SK-N-MC (cell line): Measurements from ENCODE around the gene TMEM158.
A peak's percentile ranks its signal among the peaks of the same experiment; 100 is the strongest.

Source experiments
- DNase-seq: peaks from one replicate; pipeline ENCODE4 v3.0.0-alpha.2; 2011; ENCODE audit warnings: low read depth, low spot score
- H3K27ac ChIP-seq: fragments of 200-600 bp; sonication (generic); 2 replicates; pipeline ENCODE4 v1.5.1; 2016; ENCODE audit warnings: mixed run types
- H3K36me3 ChIP-seq: fragments of 200-600 bp; sonication (generic); 2 replicates; pipeline ENCODE4 v1.6.1; 2017; ENCODE audit warnings: antibody characterized with exemption, low read length, mixed read lengths; ENCODE audit not compliant: insufficient read depth
- H3K4me3 ChIP-seq: fragments of 200-600 bp; sonication (generic); 2 replicates; pipeline ENCODE4 v1.5.1; 2016
- H3K9ac ChIP-seq: fragments of 200-600 bp; sonication (generic); 2 replicates; pipeline ENCODE4 v1.8.0; 2017; ENCODE audit warnings: mixed run types, mixed read lengths; ENCODE audit not compliant: insufficient read length
- H3K9me3 ChIP-seq: fragments of 200-600 bp; sonication (generic); 2 replicates; pipeline ENCODE4 v1.6.1; 2017; ENCODE audit warnings: low read depth, mild to moderate bottlenecking, antibody characterized with exemption, low read length, moderate library complexity, mixed read lengths
- EZH2 ChIP-seq: fragments of 200-600 bp; sonication (generic); IDR thresholded peaks from one replicate; pipeline ENCODE4 v1.6.1; 2017; ENCODE audit warnings: antibody characterized with exemption
- FOXP2 ChIP-seq: optimal IDR thresholded peaks from 2 replicates; pipeline ENCODE3; 2011; ENCODE audit warnings: mild to moderate bottlenecking, moderate library complexity; ENCODE audit not compliant: insufficient read depth; ENCODE audit errors: extremely low read length, control extremely low read depth
- POLR2AphosphoS5 ChIP-seq: IDR thresholded peaks from 2 replicates; pipeline ENCODE4 v1.6.1; 2012; ENCODE audit warnings: mild to moderate bottlenecking, low read depth, low read length, borderline replicate concordance

TMEM158 gene

DNA sequence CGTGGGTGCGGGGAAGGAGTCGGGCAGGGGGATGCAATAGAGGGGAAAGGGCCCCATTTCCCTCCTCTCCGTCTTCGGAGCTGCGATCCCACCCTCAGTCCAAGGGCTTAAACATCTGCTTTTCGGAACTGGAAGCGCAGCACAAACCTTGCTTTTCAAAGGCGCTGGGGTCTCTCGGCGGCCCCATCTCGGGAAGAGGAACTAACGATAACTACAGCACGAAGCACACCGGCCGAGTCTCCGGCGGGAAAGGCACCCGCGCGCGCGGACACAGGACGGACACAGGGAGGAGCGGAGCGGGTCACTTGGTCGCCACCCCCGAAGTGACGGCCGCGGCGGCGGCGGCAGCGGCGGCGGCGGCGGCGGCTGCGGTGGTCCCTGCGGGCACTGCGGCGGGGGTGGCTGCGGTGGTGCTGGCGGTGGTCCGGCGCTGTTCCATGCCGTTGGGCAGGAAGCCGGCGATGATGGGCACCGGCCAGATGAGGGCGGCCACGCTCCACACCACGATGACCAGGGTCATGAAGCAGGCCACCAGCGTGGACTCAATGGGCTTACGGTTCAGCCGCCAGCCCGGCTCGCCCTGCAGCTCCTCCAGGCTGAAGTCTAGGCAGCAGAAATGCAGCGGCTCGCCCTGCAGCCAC, 1.1 kb downstream of the TMEM158 start:
- no peak for DNase-seq

DNA sequence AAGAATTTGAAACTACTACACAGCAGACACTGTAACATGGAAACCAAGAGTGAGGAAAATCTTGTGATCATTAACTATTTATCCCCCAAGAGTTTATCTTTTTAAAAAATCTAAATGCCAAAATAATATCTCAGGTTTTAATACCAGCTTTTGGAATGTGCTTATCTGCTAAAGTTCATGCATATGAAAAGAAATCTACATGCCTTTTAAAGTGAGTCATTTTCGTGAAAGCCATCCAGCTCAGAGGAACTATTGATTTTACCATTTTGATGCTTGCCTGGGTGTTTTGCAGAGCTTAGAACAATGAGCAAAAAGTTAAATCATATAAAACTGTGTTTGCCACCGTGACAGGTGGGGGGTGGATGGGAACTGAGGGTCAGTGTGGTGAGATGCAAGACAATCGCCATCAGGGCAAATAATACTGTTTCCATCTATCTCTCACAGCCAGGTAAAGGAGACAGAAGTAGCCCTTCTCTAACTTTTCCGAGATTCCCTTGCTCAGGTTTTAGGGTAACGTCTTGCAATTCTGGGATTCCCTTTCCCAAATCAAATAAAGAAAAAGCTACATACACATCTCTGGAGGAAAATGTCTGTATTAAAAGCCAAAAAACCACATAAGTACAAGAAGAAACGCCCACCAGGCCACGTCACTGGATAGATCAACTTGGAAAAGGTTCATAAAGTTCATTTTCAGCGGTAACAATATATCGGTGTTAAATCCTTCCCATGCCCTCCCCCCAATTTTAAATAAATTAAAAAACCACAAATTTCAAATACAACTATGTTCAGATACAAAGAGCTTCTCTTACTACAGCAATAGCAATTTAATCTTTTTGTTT, 2.0 kb downstream of the TMEM158 start:
- Histone ChIP-seq H3K9ac (no peak overlapping the region), H3K4me3 (no peak overlapping the region), H3K9me3 (no peaks in the 10 kb centered on the region), H3K27ac (no peak overlapping the region), H3K36me3 (no peaks in the 10 kb centered on the region)
- TF ChIP-seq FOXP2 (no peak), EZH2 (no peak), POLR2AphosphoS5 (no peak)
- no peak for DNase-seq

More for the DNA sequence above, 1.1 kb downstream of the TMEM158 start:
- peak overlapping the region; percentile 64 for H3K4me3 ChIP-seq
- H3K9ac ChIP-seq: no peak overlapping the region
- H3K9me3 ChIP-seq: no peaks in the 10 kb centered on the region
- no peaks in the 10 kb centered on the region for H3K36me3 ChIP-seq
- no peak overlapping the region for H3K27ac ChIP-seq
- TF ChIP-seq FOXP2: no peak
- no peak for TF ChIP-seq POLR2AphosphoS5
- TF ChIP-seq EZH2: no peak

DNA sequence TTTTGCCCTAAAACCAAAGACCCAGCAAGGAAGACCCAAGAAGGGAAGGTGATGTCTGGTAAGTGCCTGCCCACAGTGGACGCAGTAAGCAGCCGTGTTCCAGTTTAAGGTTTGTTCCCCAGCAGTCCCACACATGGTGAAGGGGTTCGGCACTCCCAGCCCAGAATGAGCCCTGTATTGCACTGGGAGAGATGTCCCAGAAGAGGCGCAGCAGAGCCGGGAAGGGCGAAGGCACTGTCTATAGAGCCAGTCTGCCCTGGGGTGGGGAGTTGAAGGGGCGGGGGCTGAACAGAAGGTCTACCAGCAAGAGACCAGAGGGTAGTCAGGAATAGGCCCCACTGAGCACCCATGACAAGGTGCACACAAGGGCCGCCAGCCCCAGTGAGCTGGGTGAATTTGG, 6.4 kb downstream of the TMEM158 start:
- Histone ChIP-seq H3K9me3 (no peaks in the 10 kb centered on the region), H3K4me3 (no peak overlapping the region), H3K27ac (no peak overlapping the region), H3K9ac (no peak overlapping the region), H3K36me3 (no peaks in the 10 kb centered on the region)
- DNase-seq: no peak
- TF ChIP-seq EZH2 (no peak), POLR2AphosphoS5 (no peak), FOXP2 (no peak)

GRCh38 chr3:45218578-45219390, 7.3 kb downstream of the TMEM158 start:
- Histone ChIP-seq H3K27ac (no peak overlapping the region), H3K9me3 (no peaks in the 10 kb centered on the region), H3K4me3 (no peak overlapping the region), H3K9ac (no peak overlapping the region), H3K36me3 (no peaks in the 10 kb centered on the region)
- TF ChIP-seq POLR2AphosphoS5: no peak
- TF ChIP-seq EZH2: no peak
- no peak for TF ChIP-seq FOXP2
- no peak for DNase-seq

GRCh38 chr3:45216021-45216609, 10.0 kb downstream of the TMEM158 start:
- no peak for TF ChIP-seq FOXP2
- no peak for TF ChIP-seq EZH2
- no peak for DNase-seq
- no peak overlapping the region for H3K27ac ChIP-seq
- H3K9me3 ChIP-seq: no peaks in the 10 kb centered on the region
- no peak overlapping the region for H3K4me3 ChIP-seq
- H3K36me3 ChIP-seq: no peaks in the 10 kb centered on the region
- no peak overlapping the region for H3K9ac ChIP-seq

DNA sequence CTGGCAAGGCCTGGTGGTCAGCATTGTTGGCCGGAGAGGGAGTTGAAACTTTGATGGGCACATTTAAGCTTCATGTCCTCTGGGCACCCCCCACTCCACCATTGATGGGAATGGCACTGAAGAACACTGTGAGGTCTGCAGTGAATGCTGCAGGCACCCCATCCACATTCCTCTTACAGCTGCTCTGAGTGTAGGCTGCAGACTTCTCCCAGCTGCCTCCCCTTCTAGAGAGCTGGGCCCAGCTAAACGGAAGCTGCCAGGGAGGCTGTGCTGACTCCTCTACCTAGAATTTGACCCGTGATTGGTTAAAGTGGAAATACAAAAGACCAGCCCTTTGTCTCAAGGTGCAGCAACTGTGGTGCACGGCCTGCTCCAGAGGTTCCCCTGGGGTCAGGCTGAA, 10.6 kb downstream of the TMEM158 start:
- TF ChIP-seq EZH2 (no peak), FOXP2 (no peak), POLR2AphosphoS5 (no peak)

DNA sequence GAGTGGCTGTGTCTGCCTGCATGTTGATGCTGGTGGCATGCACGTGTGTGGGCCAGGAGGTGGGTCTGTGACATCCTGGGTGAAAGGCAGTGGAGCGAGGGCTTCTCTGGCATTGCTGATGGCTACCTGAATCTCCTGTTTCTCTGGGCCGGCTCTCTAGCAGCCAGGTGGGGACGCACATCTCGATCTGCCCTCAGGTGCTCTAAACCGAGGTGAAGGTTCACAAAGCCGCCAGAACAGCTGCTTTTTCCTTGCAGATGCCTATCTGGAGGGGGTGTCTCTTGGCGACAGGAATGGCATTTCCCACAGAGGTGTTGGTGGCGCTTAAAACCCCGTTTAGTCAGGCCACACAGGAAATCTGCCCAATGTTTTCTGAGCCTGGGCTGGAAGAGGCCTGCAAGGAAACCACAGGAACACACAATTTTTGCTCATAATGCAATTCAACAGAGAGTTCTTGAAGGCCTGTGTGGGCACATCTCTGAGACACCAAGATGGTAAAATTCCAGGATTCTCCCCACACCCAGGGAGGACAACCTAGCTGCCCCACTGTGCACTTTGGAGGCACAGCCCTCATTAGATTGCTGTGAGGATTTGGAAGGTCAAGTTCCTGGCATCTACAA, 11.9 kb downstream of the TMEM158 start:
- DNase-seq: no peak
- H3K36me3 ChIP-seq: no peaks in the 10 kb centered on the region
- H3K4me3 ChIP-seq: no peak overlapping the region
- no peaks in the 10 kb centered on the region for H3K9me3 ChIP-seq
- no peak overlapping the region for H3K27ac ChIP-seq
- TF ChIP-seq POLR2AphosphoS5 (no peak), FOXP2 (no peak), EZH2 (no peak)
- H3K9ac ChIP-seq: no peak overlapping the region

More for the DNA sequence above, 10.6 kb downstream of the TMEM158 start:
- Histone ChIP-seq H3K27ac (no peak overlapping the region), H3K4me3 (no peak overlapping the region), H3K9me3 (no peaks in the 10 kb centered on the region), H3K36me3 (no peaks in the 10 kb centered on the region), H3K9ac (no peak overlapping the region)
- no peak for DNase-seq
